ENCODE data around the gene SNX32.
A peak's percentile ranks its signal among the peaks of the same experiment; 100 is the strongest.

The SNX32 gene

DNA sequence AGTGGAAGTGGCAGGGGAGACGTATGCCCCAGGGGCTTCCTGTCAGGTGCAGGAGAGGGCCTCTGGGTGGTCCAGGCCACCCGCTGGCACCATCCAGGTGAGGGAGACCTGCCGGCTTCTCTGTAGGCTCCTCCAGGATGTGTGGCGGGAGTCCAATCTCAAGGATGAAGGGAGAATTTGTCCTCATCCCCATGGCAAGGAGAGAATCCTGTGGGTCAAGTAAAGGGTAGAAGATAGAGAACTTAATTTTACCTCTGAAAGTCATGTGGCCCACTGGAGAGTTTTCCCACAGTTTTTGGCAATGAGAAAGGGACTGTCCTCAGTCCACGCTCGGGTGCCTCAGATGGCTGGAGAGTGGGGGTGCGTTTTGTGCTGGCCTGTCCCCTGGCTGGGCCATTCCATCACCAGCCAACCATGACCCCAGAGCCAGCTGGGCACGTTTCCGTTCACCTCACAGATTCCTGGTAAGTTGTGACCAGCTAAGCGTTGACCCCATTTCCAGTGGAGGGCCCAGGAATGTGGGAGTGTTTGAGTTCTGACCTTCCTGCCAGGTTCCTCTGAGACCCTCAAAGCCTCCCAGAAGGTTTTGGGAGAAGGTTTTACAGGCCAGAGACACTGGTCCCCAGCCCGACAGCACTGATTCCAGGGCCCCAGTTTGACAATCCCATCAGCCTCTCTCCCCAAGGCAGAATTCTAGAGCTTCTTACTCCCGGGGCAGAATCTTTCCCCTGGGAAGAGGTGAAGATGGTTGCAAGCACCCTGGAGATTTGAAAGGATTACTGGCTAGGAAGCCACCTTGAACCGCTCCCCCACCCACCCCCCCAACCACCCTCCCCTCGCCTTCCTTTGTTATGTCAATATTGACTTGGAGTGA lies 44.3 kb upstream of the SNX32 start:
- no peak for TF ChIP-seq ZFX (IDR thresholded peaks at IDR 0.05)
- TF ChIP-seq, protein P1, sequence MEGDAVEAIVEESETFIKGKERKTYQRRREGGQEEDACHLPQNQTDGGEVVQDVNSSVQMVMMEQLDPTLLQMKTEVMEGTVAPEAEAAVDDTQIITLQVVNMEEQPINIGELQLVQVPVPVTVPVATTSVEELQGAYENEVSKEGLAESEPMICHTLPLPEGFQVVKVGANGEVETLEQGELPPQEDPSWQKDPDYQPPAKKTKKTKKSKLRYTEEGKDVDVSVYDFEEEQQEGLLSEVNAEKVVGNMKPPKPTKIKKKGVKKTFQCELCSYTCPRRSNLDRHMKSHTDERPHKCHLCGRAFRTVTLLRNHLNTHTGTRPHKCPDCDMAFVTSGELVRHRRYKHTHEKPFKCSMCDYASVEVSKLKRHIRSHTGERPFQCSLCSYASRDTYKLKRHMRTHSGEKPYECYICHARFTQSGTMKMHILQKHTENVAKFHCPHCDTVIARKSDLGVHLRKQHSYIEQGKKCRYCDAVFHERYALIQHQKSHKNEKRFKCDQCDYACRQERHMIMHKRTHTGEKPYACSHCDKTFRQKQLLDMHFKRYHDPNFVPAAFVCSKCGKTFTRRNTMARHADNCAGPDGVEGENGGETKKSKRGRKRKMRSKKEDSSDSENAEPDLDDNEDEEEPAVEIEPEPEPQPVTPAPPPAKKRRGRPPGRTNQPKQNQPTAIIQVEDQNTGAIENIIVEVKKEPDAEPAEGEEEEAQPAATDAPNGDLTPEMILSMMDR (conservative IDR thresholded peaks at IDR 0.05), result no peak
- H3K27ac ChIP-seq, result peak overlapping the region; percentile 85; the same call in 1 of the 2 replicates

DNA sequence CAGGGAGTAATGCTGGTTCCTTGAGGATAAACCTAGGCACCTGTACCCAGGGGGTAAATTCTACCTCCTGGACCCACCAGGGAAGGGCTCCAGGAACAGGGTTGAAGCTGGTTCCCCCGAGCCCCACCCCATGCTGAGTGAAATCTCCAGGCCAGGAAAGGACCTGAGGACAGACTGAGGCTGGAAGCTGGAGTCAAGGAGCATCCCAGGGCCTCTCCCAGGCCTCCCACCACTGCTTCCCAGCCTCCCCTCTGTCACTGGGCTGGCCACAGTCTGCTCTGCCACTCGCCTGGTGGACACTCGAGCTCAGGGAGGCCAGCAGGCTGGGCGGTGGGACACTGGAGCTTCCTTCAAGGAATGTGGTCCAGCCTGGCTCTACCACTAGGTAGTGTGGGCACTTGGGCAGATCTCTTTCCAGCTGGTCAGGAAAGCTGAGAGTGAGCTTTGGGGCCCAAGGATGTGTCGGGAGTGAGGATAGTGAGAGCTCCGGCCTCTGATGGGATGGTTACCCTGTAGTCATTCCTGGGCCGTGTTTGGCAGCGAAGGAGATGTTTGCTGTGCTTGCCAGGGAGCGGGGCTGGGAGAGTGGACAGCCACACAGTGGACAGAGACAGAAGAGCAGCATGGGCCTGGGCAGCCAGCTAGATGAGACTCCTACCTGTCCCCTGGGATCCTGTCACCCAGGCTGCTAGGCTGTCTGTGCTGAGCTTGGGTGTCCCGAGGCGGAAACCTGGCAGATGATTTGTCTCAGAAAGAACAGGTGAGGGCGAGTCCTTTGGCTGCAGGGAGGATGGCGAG lies 43.5 kb upstream of the SNX32 start:
- peak overlapping the region; percentile 37; the same call in 1 of the 2 replicates for H3K27ac ChIP-seq
- no peak for TF ChIP-seq ZFX (IDR thresholded peaks at IDR 0.05)
- TF ChIP-seq, protein P1 (conservative IDR thresholded peaks at IDR 0.05), result no peak

DNA sequence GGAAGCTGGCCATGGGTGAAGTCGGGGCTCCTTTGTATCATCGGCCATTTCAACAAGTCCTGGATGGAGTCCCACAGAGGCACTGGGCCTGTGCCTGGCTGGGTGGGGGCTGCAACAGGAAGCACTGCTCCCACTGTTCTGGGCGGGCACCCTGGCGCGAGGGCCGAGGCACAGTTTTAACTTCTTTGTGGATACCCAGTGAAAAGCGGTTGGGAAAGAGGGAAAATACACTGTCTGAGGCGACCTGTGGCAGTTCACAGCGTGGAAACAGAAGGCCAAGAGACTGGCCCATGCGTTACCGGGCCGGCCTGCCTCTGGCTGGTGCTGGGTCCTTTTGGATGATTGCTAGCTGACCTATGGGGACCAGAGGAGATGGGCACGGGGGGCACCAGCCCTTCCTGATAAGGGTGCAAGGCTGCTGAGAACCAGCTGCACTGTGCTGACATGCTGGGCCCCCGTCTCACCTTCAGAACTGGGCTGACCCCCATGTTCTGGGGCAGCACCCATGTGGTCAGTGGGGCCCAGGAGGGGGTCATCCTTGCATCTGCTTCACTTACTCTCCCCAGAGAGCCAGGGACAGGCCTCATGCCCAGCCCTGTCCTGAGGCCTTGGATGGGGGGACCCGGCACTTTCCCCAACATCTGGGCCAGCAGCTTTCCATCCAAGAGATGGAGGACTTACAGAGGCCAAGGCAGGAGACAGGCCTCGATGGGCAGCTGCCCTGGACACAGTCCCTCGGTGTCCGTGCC lies 42.7 kb upstream of the SNX32 start:
- TF ChIP-seq, protein P1 (conservative IDR thresholded peaks at IDR 0.05), result no peak
- TF ChIP-seq ZFX (IDR thresholded peaks at IDR 0.05), result no peak
- H3K27ac ChIP-seq, result peak overlapping the region; percentile 37

DNA sequence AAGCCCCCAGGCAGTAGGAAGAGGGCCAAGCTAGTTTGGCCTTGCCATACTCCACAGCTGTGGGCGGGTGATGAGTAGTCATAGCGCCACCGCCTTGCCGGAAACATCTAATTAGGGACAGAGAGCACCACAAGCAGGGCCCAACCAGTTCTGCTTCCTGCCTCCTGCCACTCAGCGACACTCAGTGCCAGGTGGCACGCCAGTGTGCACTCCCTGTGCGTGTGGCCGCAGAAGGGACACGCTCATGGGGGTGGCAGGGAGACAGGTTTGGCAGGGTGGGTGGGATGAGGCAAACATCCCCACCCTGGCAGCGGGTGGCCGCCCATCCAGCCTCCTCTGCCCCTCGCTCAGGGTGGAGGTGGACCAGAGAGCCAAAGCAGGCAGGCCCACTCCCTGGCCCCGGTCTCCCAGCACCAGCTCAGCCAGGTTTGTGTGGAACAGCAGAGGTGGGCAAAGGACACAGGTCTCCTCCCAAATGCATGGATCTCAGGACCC lies 42.0 kb upstream of the SNX32 start:
- TF ChIP-seq ZFX (IDR thresholded peaks at IDR 0.05), result no peak
- TF ChIP-seq, protein P1 (conservative IDR thresholded peaks at IDR 0.05), result no peak
- peak overlapping the region; percentile 37 for H3K27ac ChIP-seq

DNA sequence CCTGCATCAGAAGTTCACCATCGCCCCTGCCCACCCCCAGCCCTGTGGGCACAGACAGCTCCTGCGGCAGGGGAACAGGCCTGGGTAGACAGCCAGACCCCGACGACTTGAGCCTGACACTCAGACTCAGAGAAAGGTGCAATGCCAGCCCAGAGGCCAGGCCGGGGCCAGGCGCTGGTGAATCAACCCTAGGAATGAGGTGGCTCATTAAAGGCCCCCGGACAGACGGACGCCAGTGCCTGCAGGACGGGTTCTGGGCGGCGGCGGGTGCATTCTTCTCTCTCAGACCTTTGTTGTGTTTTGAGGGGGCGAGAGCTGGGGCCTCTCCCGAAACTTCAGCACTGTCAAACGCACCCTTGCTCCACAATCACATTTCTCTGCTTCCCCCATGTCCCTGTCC lies 41.3 kb upstream of the SNX32 start:
- H3K27ac ChIP-seq, result peak overlapping the region; percentile 37; the same call in 1 of the 2 replicates
- no peak for TF ChIP-seq ZFX (IDR thresholded peaks at IDR 0.05)
- TF ChIP-seq, protein P1 (conservative IDR thresholded peaks at IDR 0.05), result no peak

DNA sequence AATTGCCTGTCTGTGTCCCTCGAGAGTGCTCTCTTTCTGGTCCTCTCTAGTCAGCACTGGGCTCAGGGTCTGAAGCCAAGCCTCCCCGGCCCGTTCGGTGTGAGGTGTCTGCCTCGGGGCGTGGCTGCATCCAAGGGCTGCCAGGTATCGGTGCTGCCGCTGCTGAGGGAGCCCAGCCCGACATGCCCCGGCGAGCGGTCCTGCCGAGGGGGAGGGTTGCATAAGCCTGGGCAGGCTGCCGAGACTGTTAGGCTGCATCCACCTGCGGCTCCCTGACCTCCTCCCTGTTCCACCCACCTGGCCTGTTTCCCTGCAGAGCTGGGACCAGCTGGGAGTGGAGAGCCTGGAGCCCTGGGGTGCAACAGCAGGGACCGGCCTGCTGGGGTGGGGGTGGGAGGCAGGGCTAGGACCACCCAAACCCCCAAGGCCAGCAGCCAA lies 40.6 kb upstream of the SNX32 start:
- H3K27ac ChIP-seq, result peak overlapping the region; percentile 37

More for the DNA sequence above, 40.6 kb upstream of the SNX32 start:
- TF ChIP-seq, protein P1 (conservative IDR thresholded peaks at IDR 0.05), result no peak
- no peak for TF ChIP-seq ZFX (IDR thresholded peaks at IDR 0.05)

Measured in C4-2B (cell line).